H1 (cell line): ENCODE measurements around the gene TRAIP.
A peak's percentile ranks its signal among the peaks of the same experiment; 100 is the strongest.

Source experiments
- CTCF ChIP-seq, 3 experiments: IDR thresholded peaks; 1 replicate in 2 of 3; 2 replicates in 1 of 3; pipeline versions ENCODE4 v1.5.1 to v1.6.1; 2011; ENCODE audit warnings: low read length in 3 of 3, mild to moderate bottlenecking in 3 of 3, inconsistent platforms in 2 of 3, low read depth in 1 of 3, moderate library complexity in 1 of 3; ENCODE audit not compliant: insufficient read depth in 1 of 3; ENCODE audit errors: control extremely low read depth in 1 of 3
- JUN ChIP-seq: IDR thresholded peaks from 2 replicates; pipeline ENCODE4 v1.6.1; 2011; ENCODE audit warnings: low read depth, mild to moderate bottlenecking, improper control_type of control experiment, low read length
- MAFK ChIP-seq: IDR thresholded peaks from 2 replicates; pipeline ENCODE4 v1.6.1; 2012; ENCODE audit warnings: low read depth, mild to moderate bottlenecking, improper control_type of control experiment, low read length
- POLR2AphosphoS5 ChIP-seq: IDR thresholded peaks from 2 replicates; pipeline ENCODE4 v1.6.1; 2011; ENCODE audit warnings: low read depth, low read length

DNA sequence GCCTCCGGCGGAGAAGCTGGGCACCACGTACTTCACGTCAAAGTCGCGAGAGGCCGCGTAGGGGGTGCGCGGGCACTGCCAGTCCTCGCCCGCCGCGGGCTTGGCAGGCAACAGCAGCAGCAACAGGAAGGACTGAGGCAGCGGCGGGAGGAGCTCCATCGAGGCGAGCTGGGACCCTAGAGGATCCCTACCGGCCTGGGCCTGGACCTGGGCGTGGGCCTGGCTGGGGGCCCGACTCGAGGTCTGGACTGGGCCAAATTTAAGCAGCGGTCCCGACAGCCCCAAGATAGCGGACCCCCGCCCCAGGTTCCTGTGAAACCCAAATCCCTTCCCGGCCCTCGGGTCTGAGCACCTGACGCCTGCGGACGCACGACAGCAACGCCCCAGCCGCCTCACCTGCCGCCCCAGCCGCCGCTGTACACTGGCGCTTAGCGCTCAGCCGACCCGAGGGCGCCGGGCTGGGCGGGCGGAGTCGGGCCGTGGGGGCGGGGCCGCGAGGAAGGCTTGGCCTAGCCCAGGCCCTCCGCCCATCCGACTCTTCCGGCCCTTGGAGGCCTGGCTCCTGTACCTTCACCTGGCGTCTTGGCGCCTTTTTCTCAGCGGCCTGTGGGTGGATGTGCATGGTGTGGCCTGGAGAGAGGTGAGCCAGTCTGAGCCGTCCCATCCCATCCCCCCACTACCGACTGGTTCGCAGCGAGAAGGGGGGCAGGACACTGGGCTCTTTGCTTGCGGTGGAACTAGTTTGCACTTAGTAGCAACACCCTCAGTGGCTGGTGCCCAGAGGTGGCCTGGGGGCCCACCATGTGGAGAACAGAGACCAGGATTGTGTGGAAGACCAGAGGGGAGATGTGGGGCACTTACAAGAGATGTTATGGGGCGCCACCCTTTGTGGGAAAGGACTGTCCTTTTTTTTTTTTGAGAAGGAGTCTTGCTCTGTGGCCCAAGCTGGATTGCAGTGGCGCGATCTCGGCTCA, 47.4 kb upstream of the TRAIP start, which contains the start of gene MST1R:
- TF ChIP-seq CTCF (IDR thresholded peaks at IDR 0.05; ENCODE audit: control extremely low read depth in 1 of 3, insufficient read depth in 1 of 3, low read depth in 1 of 3, low read length in 3 of 3): peak in 1 of 3 experiments; percentile 2; a peak in 1 of 4 replicates
- TF ChIP-seq MAFK: no peak
- TF ChIP-seq JUN: no peak
- peak; percentile 71 for TF ChIP-seq POLR2AphosphoS5
